ENCODE data around the gene GRK6. TPM values are rescaled to one million over a fixed set of nuclear protein-coding genes. Genes with fewer than 3 reads are reported as not detected.

Gene GRK6
- total RNA-seq, 2 donors from 2014 or later = 178 to 232 TPM

DNA sequence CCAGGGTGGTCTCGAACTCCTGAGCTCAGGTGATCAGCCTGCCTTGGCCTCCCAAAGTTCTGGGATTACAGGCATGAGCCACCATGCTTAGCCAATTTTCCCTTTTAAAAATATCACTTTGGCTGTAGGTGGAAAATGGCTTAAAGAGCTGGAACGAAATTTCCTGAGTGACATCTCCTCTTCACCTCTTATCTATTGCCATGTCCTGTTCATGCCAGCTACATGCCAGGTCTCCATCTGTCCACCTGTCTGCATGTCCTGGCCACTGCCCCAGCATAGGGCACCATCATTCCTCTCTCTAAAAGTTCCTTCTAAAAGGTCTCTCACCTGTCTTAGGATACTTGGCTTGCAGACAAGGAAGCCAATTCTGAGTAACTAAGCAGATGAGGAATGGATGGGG is 2.8 kb upstream of the GRK6 start:
- H3K27me3 Mint-ChIP-seq = no peaks in the 10 kb centered on the region
- H3K9me3 ChIP-seq (ENCODE audit: control insufficient read depth, low read length, poor library complexity, severe bottlenecking) = no peaks in the 10 kb centered on the region
- DNase-seq (no peak), ATAC-seq (no peak)
- H3K4me1 Mint-ChIP-seq = peaks cover 16% of the 10 kb centered on the region
- no peak overlapping the region for H3K4me3 Mint-ChIP-seq
- H3K36me3 Mint-ChIP-seq (ENCODE audit: low read depth) = peaks cover 2% of the 10 kb centered on the region
- H3K27ac Mint-ChIP-seq = no peak overlapping the region

GRCh38 chr5:177425196-177425800 is 1.2 kb upstream of the GRK6 start:
- no peaks in the 10 kb centered on the region for H3K9me3 ChIP-seq (ENCODE audit: control insufficient read depth, low read length, poor library complexity, severe bottlenecking)
- H3K36me3 Mint-ChIP-seq (ENCODE audit: low read depth) = peaks cover 5% of the 10 kb centered on the region
- H3K27ac Mint-ChIP-seq = peak overlapping the region; percentile 98
- no peak for ATAC-seq
- peaks cover 29% of the 10 kb centered on the region for H3K4me1 Mint-ChIP-seq
- H3K4me3 Mint-ChIP-seq = peak overlapping the region; percentile 99
- H3K27me3 Mint-ChIP-seq = no peaks in the 10 kb centered on the region
- no peak for DNase-seq

GRCh38 chr5:177425801-177426565 is 493 bp upstream of the GRK6 start:
- Mint-ChIP-seq H3K4me3 (peak overlapping the region; percentile 99), H3K27ac (peak overlapping the region; percentile 98), H3K4me1 (peaks cover 35% of the 10 kb centered on the region), H3K36me3 (ENCODE audit: low read depth) (peaks cover 5% of the 10 kb centered on the region), H3K27me3 (no peaks in the 10 kb centered on the region)
- peak; percentile 94 to 98 (median 97) for DNase-seq
- ATAC-seq = peak; percentile 84
- H3K9me3 ChIP-seq (ENCODE audit: control insufficient read depth, low read length, poor library complexity, severe bottlenecking) = no peaks in the 10 kb centered on the region

DNA sequence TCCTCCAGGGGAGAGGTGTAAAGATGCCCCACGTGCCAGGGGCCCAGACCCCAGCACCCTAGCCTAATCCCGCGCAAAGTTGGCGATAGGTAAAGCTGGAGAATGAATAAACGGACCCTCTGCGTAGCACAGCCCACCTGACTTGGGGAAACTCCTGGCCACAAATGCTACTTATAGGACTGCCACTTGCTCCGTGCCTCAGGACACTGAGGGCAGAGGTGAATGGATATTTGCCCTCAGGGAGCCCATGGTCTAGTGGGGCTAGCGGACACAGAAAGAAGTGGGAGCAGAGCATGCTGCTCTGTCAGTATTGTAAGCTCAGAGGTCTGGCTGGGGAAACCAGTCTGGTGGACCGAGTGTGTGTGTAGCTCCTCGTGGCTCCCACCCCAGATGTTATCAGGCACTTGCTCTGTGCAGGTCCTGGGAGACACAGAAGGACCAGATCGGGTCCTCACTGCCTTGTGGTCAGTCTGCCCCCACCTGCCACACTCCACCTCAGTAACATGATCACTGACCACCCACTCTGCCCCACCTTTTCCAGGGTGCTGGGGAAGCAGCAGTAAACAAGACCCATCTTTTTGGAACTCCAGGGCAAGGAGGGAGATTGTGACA is 841 bp downstream of the GRK6 start:
- Mint-ChIP-seq H3K4me1 (peaks cover 46% of the 10 kb centered on the region), H3K27ac (peak overlapping the region; percentile 98), H3K36me3 (ENCODE audit: low read depth) (peaks cover 5% of the 10 kb centered on the region), H3K4me3 (peak overlapping the region; percentile 93), H3K27me3 (no peaks in the 10 kb centered on the region)
- ATAC-seq = no peak
- no peak for DNase-seq
- no peaks in the 10 kb centered on the region for H3K9me3 ChIP-seq (ENCODE audit: control insufficient read depth, low read length, poor library complexity, severe bottlenecking)

GRCh38 chr5:177427919-177428573 is 1.6 kb downstream of the GRK6 start:
- no peak for ATAC-seq
- DNase-seq = peak in 1 of 3 donors; percentile 8
- no peaks in the 10 kb centered on the region for H3K27me3 Mint-ChIP-seq
- H3K4me1 Mint-ChIP-seq = peaks cover 49% of the 10 kb centered on the region
- H3K4me3 Mint-ChIP-seq = peak overlapping the region; percentile 93
- H3K9me3 ChIP-seq (ENCODE audit: control insufficient read depth, low read length, poor library complexity, severe bottlenecking) = no peaks in the 10 kb centered on the region
- peaks cover 5% of the 10 kb centered on the region for H3K36me3 Mint-ChIP-seq (ENCODE audit: low read depth)
- H3K27ac Mint-ChIP-seq = peak overlapping the region; percentile 98

DNA sequence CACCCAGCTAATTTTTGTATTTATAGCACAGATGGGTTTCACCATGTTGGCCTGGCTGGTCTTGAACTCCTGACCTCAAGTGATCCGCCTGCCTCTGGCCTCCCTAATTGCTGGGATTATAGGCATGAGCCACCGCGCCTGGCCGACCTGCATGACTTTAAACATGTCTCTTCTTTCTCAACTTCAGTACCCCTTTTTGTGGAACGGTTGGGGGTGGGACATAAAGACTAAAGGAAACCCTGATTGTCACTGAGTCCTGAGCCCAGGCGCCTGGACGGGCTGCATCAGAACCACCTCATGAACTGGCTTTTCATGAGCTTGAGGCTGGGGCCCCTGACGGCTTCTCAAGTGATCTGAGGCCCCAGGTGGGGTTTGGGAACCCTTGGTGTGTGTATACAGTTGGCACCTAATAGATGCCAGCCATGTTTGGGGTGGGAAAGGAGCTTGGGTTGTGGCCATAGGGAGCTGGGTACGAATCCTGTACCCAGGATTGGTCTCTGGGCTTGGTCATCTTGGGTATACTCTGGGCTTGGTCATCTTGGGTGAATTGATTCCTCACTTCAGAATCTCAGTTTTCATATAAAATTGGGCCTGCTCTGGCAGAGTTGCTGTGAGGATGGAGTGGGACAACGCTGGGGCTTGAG is 2.2 kb downstream of the GRK6 start:
- H3K4me1 Mint-ChIP-seq = peaks cover 51% of the 10 kb centered on the region
- no peaks in the 10 kb centered on the region for H3K27me3 Mint-ChIP-seq
- DNase-seq = no peak
- no peak for ATAC-seq
- H3K4me3 Mint-ChIP-seq = peak overlapping the region; percentile 93
- peak overlapping the region; percentile 98 for H3K27ac Mint-ChIP-seq
- H3K36me3 Mint-ChIP-seq (ENCODE audit: low read depth) = peaks cover 7% of the 10 kb centered on the region
- H3K9me3 ChIP-seq (ENCODE audit: control insufficient read depth, low read length, poor library complexity, severe bottlenecking) = no peaks in the 10 kb centered on the region

DNA sequence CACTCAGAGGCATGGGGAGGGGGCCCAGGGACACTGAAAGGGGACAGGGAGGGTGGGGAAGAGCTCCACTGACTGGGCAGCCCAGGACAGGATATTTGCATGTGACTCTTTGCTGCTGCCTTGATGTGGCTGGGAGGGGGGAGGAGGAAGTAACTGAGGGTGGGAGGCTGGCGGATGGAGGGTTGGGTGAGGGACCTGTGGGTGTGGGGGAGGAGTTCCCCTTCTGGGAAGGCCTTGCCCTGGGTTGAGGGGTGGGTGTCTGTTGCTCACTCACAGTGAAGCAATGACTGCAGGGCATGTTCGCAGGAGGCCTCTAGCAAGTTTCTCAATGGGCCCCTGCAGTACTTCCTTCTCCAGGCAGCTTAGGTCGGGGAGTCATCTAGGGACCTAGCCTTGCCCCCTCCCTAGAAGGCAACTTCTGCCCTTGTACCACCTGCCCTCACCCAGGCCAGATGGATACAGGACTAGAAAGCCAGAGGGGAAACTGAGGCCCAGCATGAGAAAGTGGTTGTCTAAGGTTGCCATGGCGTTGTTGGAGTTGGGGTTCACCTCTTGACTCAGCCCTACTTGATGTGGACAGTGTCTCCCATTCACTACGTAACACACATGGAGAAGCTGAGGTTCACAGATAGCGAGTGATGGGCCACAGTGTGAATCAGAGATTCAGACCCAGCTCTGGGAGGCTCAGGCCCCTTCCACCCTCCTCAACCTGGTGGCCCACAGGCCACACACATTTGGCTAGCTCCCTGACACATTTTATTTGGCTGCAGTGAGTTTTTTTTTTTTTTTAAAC is 3.0 kb downstream of the GRK6 start:
- peak; percentile 64 to 79 (median 67) for DNase-seq
- Mint-ChIP-seq H3K27ac (peak overlapping the region; percentile 98), H3K27me3 (no peaks in the 10 kb centered on the region), H3K4me1 (peaks cover 58% of the 10 kb centered on the region), H3K36me3 (ENCODE audit: low read depth) (peaks cover 7% of the 10 kb centered on the region), H3K4me3 (peak overlapping the region; percentile 93)
- ATAC-seq = peak; percentile 39
- H3K9me3 ChIP-seq (ENCODE audit: control insufficient read depth, low read length, poor library complexity, severe bottlenecking) = no peaks in the 10 kb centered on the region

- no peaks in the 10 kb centered on the region for H3K27me3 Mint-ChIP-seq
- DNase-seq (peak in 1 of 3 donors; percentile 5), ATAC-seq (no peak)
- peaks cover 61% of the 10 kb centered on the region for H3K4me1 Mint-ChIP-seq
- H3K9me3 ChIP-seq (ENCODE audit: control insufficient read depth, low read length, poor library complexity, severe bottlenecking) = no peaks in the 10 kb centered on the region
- peak overlapping the region; percentile 98 for H3K27ac Mint-ChIP-seq
- peaks cover 7% of the 10 kb centered on the region for H3K36me3 Mint-ChIP-seq (ENCODE audit: low read depth)
- peak overlapping the region; percentile 93 for H3K4me3 Mint-ChIP-seq
Observed at GRCh38 chr5:177430140-177430951, 3.9 kb downstream of the GRK6 start.

- ATAC-seq (no peak), DNase-seq (no peak)
- Mint-ChIP-seq H3K36me3 (ENCODE audit: low read depth) (peaks cover 7% of the 10 kb centered on the region), H3K27ac (peak overlapping the region; percentile 98), H3K27me3 (no peaks in the 10 kb centered on the region), H3K4me3 (peak overlapping the region; percentile 93), H3K4me1 (peaks cover 57% of the 10 kb centered on the region)
- no peaks in the 10 kb centered on the region for H3K9me3 ChIP-seq (ENCODE audit: control insufficient read depth, low read length, poor library complexity, severe bottlenecking)
Observed at GRCh38 chr5:177430972-177431316, 4.5 kb downstream of the GRK6 start.

GRCh38 chr5:177431317-177432142 is 5.1 kb downstream of the GRK6 start:
- ATAC-seq (peak; percentile 46), DNase-seq (peak; percentile 46 to 63 (median 56))
- no peaks in the 10 kb centered on the region for H3K9me3 ChIP-seq (ENCODE audit: control insufficient read depth, low read length, poor library complexity, severe bottlenecking)
- peak overlapping the region; percentile 93 for H3K4me3 Mint-ChIP-seq
- H3K27ac Mint-ChIP-seq = peak overlapping the region; percentile 98
- no peaks in the 10 kb centered on the region for H3K27me3 Mint-ChIP-seq
- peaks cover 5% of the 10 kb centered on the region for H3K36me3 Mint-ChIP-seq (ENCODE audit: low read depth)
- peaks cover 55% of the 10 kb centered on the region for H3K4me1 Mint-ChIP-seq

- peak overlapping the region; percentile 98 for H3K27ac Mint-ChIP-seq
- peaks cover 7% of the 10 kb centered on the region for H3K36me3 Mint-ChIP-seq (ENCODE audit: low read depth)
- no peaks in the 10 kb centered on the region for H3K27me3 Mint-ChIP-seq
- peak overlapping the region; percentile 93 for H3K4me3 Mint-ChIP-seq
- no peak for ATAC-seq
- DNase-seq = no peak
- H3K4me1 Mint-ChIP-seq = peaks cover 61% of the 10 kb centered on the region
- no peaks in the 10 kb centered on the region for H3K9me3 ChIP-seq (ENCODE audit: control insufficient read depth, low read length, poor library complexity, severe bottlenecking)
Observed at GRCh38 chr5:177432143-177432838, 5.8 kb downstream of the GRK6 start.

Data from T-helper 17 cell (primary cell).